ENCODE results near the gene USP5. TPM values are rescaled to one million over a fixed set of nuclear protein-coding genes. Genes with fewer than 3 reads are reported as not detected.

Gene USP5
- polyA plus RNA-seq, 3 donors, result 60.3 to 70.2 (median 69.8) TPM

DNA sequence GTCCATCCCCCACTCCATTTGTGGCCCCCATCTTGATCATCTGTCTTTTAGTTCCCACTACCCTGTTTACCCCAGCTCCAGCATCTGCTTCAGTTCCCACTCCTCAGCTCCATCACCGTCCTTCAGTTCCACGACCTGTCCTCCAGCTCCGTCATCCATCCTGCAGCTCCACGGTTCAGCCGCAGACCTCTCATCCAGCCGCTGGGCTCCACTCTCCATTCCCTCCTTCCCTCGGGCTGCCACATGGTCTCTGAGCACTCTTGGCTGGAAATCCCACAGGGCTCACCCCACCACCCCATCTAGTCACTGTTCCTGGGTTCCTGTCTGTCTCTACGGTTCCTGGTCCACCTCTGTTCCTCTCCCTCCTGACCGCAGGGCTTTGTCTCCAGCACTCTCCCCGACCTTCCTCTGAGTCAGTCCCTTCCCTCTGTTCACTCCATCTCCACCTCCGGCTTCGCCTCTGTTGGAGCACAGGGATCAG lies 27.0 kb upstream of the USP5 start:
- no peak for DNase-seq

DNA sequence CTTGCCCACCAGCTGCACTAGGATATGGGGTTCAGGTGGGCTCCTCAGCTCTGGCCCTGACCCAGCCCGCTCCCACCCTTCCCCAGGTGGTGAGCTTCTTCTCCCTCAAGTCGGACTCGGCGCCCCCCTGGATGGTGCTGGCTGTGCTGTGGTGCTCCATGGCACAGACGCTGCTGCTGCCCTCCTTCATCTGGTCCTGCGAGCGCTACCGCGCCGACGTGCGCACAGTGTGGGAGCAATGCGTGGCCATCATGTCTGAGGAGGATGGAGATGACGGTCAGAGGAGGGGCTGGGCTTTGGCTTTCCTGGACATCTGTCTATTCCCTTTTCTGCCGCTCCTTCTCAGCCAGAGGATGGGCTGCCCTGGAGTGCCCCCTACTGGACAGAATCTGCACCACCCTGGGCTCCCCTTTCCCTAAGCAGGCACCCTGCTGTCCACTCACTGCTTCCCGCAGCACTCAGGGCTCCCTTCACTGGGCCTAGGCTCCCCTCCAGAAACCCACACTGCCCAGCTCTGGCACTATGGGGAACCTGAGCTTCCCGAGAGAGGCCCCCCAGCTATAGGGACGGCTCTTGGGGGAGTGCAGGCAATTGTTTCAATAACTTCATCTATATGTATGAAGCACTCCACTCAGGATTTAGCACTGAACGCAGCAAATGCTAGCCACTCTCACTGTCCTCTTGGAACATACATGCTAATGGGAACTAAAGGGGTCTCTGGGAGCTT lies 26.4 kb upstream of the USP5 start:
- DNase-seq, result peak; percentile 85

DNA sequence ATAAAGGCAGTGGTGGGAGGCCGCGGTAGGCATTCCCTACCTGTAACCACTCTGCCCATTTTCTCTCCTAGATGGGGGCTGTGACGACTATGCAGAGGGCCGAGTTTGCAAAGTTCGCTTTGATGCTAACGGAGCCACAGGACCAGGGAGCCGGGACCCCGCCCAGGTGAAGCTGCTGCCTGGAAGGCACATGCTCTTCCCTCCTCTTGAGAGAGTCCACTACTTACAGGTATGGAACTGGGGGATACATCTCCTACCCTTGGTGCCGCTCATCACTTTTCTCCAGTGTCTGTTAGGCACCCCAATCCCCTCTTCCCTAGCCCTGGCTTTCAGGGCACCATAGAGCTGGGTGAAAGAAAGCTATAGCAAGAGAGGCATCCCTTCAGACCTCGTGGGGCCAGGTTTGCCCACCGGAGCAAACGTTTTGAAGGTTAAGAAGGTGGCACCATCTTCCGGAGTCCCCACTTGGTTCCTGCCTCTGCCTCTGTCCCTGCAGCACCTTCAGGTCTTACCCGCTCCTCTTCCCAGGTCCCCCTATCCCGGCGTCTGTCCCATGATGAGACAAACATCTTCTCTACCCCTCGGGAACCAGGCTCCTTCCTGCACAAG lies 25.7 kb upstream of the USP5 start:
- no peak for DNase-seq

DNA sequence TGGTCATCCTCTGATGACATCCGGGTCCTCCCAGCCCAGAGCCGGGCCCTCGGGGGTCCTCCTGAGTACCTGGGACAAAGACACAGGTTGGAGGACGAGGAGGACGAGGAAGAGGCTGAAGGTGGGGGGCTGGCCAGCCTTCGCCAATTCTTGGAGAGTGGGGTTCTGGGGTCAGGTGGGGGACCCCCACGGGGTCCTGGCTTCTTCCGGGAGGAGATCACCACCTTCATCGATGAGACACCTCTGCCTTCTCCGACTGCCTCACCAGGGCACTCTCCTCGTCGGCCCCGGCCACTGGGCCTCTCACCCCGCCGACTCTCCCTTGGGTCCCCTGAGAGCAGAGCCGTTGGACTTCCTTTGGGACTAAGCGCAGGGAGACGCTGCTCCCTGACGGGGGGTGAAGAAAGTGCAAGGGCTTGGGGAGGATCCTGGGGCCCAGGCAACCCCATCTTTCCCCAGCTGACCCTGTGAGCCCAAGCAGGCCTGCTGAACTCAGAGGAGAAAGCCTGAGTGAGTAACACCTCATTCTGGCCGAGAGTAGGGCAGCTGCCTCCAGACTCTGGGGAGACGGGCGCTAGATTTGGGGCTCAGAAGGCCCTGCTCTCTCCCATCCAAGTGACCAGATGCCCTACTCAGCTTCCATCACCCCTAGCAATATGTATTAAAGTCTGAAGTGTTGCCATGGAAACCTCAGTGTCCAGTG lies 25.1 kb upstream of the USP5 start:
- no peak for DNase-seq

DNA sequence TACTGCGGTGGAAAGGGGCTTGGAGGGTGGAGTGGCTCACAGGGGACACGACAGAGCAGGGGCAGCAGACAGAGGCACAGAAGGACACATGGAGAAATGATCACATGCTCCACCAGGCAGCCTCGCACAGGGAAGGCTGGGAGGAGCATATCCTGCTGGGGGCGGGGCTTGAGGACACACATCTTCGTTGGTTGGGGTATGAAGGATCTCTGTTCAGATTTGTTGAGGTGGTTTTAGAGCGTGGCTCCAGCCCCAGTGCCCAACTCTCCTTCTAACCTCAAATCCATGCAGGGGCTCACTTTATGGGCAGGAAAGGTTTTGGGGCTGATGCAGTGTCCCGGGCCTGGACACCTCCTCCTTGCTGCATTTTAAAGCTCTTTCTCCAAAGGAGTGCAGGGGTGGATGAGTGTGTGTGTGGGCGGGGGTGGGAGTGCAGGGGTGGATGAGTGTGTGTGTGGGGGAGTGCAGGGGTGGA lies 24.5 kb upstream of the USP5 start:
- peak; percentile 85 for DNase-seq

DNA sequence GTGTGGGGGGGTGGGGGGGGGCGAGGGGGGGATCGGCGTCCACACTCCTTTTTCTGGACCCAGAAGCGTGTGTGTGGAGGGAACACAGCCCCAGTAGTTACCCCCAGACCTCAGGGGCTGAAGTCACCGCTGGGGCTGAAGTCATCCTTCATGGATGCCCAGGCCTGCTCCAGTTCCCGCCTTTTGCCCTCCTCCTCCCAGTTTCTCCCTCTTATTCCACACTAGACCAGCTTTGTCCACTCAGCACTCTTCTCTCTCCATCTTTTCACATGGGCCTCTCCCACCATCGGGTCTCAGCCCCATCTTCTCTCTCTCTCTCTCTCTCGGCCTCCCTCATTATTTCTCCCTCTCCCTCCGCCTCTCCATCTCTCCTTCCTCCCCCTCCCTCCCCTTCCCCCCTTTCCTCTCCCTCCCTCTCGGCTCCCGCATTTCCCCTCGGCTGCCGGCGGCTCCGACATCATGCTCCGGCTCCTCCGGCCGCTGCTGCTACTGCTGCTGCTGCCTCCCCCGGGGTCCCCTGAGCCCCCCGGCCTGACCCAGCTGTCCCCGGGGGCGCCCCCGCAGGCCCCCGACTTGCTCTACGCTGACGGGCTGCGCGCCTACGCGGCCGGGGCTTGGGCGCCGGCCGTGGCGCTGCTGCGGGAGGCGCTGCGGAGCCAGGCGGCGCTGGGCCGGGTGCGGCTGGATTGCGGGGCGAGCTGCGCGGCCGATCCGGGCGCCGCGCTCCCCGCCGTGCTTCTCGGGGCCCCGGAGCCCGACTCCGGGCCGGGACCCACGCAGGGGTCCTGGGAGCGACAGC lies 23.8 kb upstream of the USP5 start, which contains the start of gene P3H3:
TSS of gene P3H3 (plus strand) at position 426 of the 799 bp plus-strand sequence. CDS start at position 460, 34 bp downstream.
- DNase-seq, result no peak

DNA sequence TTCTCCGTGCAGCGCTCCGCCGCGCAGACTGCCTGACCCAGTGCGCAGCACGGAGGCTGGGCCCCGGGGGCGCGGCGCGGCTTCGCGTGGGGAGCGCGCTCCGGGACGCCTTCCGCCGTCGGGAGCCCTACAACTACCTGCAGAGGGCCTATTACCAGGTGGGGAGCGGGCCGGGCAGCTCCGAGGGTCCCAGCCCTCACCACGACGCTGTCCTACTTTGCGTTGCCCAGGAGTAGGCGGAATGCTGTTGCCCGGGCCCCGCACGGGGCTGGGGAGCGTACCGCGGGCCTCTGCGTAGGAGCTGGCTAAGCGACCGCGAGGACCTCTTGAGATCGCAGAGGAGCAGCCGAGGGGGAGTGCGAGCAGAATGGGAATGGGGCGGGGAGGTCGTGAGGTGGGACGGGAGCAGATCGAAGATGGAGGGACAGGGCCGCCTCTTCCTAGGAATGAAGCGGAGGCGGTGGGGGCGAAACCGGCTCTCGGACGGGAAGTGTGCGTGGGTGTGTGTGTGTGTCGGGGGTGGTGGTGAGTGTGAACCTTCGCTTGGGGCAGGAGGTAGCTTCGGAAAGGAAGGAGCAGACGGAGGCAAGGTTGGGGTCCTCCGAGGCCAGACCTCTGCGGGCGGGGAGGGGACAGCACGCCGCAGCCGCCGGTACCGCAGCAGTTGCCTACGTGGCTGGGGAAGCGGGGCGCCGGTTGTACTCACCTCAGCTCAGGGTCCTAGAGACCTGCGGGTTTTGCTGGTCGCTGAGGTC lies 23.0 kb upstream of the USP5 start:
- no peak for DNase-seq

DNA sequence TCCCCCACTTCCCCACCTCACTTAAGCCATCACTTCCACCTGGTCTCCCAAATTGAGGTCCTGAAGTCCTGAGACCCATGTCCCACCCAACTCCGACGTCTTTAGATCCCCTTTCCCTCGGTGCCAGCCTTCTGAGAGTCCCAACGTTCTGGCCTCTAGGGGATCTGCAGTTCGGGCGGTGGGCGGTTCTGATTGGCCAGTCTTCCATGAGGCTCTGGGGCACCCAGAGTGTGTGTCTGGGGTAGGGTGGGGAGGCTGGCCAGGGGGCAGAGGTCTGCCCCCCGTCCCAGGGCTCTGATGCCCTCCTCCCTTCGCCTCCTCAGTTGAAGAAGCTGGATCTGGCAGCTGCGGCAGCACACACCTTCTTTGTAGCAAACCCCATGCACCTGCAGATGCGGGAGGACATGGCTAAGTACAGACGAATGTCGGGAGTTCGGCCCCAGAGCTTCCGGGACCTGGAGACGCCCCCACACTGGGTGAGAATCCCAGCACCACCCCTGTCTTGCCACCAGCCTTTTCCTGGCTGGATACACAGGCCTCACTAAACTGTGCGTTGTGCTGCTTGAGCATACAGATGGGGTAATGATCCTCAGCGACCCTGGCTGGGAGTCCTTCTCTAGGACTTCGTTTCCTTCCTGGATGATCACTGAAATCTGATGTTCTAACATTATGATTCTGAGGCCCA lies 22.3 kb upstream of the USP5 start:
- DNase-seq, result no peak

DNA sequence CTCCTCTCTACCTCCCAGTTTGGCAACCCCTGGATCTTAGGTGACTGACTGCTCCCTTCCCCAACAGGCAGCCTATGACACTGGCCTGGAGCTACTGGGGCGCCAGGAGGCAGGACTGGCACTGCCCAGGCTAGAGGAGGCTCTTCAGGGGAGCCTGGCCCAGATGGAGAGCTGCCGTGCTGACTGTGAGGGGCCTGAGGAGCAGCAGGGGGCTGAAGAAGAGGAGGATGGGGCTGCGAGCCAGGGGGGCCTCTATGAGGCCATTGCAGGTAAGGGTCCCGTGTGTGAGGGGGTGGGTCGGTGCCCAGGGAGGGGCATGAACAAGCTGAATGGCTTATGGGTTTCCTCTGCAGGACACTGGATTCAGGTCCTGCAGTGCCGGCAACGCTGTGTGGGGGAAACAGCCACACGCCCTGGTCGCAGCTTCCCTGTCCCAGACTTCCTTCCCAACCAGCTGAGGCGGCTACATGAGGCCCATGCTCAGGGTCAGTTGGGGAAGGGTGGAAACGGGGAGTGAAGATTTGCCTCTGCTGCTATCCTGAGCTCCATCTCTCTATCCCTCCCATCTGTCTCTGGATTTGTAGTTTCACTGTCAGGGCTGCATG lies 21.6 kb upstream of the USP5 start:
- DNase-seq, result no peak

DNA sequence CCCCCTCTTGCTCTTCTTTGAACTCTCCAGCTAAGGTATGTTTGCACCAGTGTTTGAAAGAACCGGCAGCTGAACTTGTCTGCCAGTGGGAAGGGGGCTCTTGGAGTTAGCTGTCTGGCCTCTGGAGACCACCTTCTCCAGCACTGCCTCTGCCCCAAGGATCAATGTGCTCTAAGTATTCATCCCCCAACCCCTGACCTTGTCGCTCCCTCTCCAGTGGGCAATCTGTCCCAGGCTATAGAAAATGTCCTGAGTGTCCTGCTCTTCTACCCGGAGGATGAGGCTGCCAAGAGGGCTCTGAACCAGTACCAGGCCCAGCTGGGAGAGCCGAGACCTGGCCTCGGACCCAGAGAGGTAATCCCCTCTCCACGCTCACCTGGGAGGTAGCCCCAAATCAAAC lies 21.0 kb upstream of the USP5 start:
- DNase-seq, result no peak

DNA sequence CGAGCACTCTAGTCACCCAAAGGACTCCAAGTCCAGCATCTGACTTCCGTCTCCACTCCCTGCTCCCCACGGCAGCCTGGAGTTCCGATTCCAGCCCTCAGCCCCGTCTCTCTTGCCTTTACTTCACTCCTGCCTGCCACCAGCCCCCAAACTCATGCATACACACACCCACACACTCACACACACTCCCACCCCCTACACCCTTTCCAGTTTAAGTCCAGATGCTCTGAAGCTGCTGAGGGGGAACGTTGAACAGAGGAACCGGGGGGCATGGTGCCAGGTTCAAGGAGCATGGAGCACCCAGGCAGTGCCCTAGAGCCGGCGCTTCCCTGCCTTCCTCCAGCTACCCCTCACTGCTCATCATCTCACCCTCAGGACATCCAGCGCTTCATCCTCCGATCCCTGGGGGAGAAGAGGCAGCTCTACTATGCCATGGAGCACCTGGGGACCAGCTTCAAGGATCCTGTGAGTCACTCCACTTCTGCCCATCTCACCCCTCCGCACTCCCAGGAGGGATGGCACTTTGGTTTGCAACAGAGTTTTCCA lies 20.4 kb upstream of the USP5 start:
- no peak for DNase-seq

DNA sequence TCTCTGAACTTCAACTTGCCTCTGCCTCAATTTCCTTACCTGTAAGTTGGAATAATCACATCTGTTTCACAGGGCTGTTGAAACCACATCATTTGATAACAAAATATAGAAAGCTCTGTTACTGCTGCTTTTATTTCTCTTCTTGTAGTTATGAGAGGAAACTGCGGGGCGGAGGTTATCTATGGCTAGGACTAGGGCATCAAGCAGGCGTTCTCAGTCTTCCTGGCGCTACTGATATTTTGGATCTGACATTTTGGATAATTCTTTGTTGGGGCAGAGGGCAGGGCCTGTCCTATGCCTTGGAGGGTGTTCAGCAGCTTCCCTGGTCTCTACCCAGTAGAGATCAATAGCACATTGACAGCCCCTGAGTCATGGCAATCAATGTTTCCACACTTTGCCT lies 19.8 kb upstream of the USP5 start:
- DNase-seq, result no peak

DNA sequence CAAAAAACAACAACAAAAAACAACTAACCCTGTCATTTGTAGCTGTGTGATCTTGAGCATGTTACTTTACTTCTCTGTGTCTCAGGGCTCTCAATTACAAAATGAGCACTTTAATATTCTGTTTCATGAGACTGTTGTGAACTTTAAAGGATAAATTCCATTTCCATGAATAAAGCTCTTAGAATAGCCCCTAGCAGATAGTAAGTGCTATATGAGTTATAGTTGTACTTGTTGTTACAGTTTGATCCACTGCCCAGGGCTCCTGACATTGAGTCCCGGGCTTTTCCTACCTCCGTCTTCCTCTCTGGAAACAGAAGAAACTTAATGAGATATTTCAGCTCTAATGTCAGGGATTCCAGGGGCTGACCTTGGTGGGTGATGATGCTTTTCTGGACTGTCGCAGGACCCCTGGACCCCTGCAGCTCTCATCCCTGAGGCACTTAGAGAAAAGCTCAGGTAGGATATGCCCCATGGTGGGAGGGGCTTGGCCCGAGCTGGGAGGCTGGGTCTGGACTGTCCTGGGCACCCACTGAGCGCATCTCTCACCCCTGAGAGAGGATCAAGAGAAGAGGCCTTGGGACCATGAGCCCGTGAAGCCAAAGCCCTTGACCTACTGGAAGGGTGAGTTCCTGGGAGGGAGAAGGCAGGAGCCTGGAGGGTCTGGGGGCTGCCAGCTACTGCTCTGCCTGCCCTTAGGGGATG lies 18.6 kb upstream of the USP5 start:
- no peak for DNase-seq

DNA sequence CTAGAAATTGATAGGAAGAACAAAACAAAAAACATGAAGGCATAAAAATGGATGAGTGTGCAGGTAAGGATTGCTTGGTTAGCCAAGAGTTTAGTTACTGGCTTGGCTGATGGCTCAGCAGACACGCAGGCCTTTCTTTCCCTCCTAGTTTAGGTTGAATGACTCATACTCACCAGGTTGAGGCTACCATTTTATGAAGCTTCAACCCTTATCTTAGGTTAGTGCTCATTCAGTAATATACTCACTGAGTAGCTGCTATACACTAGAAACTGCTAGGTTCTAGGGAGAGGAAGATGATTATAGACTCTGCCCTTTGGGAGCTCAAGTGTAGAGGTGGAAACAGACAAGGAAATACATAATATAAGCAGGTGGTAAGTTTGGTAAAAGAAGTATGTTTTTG lies 17.7 kb upstream of the USP5 start:
- DNase-seq, result no peak

DNA sequence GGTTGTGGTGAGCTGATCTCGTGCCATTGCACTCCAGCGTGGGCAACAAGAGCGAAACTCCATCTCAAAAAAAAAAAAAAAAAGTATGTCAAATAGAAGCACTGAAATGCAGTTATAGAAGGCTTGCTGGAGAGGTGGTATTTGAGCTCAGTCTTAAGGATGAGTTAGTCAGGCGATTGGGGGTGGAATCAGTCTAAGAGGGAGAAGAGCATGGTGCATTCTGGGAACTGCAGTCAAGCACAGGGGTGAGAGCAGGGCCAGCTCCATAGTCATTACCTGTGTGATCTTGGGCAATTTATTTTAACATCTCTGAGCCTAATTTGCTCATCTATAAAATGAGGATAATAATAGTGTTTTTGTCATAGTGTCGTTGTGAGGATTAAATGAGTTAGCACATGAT lies 17.1 kb upstream of the USP5 start:
- no peak for DNase-seq

DNA sequence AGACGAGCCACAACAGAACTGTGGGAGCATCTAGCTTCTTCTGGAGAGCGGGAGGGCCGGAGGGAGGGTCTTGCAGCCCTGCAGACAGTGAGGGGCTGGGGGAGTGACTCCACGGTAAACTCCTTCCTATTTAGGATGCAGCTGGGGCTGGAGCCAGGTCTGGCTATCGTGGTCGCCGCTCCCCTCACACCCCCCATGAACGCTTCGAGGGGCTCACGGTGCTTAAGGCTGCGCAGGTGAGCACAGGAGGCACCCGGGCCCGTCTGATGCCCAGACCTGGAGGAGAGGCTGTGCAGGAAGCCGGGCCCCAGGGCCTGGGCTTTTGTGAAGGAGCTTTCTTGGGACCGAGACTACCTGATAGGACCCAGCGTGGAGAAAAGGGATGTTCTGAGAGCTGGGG lies 15.1 kb upstream of the USP5 start:
- DNase-seq, result no peak

DNA sequence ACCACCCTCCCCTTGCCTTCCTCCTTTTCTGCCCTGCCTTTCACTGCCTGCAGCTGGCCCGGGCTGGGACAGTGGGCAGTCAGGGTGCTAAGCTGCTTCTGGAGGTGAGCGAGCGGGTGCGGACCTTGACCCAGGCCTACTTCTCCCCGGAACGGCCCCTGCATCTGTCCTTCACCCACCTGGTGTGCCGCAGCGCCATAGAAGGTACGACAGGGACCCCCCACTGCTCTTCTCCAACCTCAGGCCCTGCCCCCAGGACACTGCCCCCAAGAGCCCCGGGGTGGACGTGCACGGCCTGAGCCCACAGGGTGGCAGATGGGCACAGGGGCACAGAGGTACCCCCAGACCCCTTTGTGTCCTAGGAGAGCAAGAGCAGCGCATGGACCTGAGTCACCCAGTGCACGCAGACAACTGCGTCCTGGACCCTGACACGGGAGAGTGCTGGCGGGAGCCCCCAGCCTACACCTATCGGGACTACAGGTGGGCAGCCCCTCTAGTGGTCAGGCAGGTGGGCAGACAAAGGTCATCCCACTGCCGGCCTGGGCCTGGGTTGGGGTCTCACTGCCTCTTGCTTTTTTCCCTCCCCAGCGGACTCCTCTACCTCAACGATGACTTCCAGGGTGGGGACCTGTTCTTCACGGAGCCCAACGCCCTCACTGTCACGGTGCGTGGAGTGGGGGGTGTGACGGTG lies 14.4 kb upstream of the USP5 start:
- no peak for DNase-seq

DNA sequence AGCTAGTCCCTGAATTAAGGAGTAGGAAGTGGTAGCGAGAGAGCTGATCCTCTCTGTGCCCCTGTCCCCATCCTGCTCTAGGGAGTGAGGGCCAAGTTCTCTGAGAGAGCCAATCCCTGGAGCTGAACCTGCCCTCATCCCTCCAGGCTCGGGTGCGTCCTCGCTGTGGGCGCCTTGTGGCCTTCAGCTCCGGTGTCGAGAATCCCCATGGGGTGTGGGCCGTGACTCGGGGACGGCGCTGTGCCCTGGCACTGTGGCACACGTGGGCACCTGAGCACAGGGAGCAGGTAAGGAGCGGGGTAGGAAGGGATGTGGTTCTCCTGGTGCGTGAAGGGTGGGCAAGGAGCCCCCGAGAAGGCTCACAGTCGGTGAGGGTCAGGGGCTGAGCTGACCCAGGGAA lies 13.1 kb upstream of the USP5 start:
- no peak for DNase-seq
